Gastroesophageal sphincter (tissue), 4 donors: ENCODE results near the gene PPP1R7. TPM values are rescaled to one million over a fixed set of nuclear protein-coding genes. Genes with fewer than 3 reads are reported as not detected.
A peak's percentile ranks its signal among the peaks of the same experiment; 100 is the strongest.

Experiments
- ATAC-seq: fragments of 150-250 bp; one replicate; pipeline ENCODE4 v1.9.1; 2016; ENCODE audit warnings: mild to moderate bottlenecking, moderate library complexity
- H3K27ac ChIP-seq, 4 donors: fragments of 200-600 bp; sonication (generic) in 3 of 4; 1 replicate in 3 of 4; 2 replicates in 1 of 4; pipeline ENCODE4 v1.5.1; 2016 to 2019
- H3K27me3 ChIP-seq: fragments of 200-600 bp; sonication (generic); one replicate; pipeline ENCODE4 v1.5.1; 2019
- H3K36me3 ChIP-seq, 2 donors: fragments of 200-600 bp; sonication (generic); one replicate each; pipeline ENCODE4 v1.5.1; 2019; ENCODE audit warnings: control low read depth in 1 of 2
- H3K4me1 ChIP-seq, 3 donors: fragments of 200-600 bp; sonication (generic); 1 replicate in 2 of 3; 2 replicates in 1 of 3; pipeline ENCODE4 v1.5.1; 2016 to 2019; ENCODE audit warnings: control low read depth in 2 of 3
- H3K4me3 ChIP-seq, 2 donors: fragments of 200-600 bp; sonication (generic); one replicate each; pipeline ENCODE4 v1.5.1; 2019; ENCODE audit warnings: mild to moderate bottlenecking in 1 of 2, moderate library complexity in 1 of 2
- H3K9me3 ChIP-seq, 3 donors: fragments of 200-600 bp; sonication (generic); one replicate each; pipeline ENCODE4 v1.5.1; 2017 to 2019; ENCODE audit warnings: control low read depth in 2 of 3
- CTCF ChIP-seq, 4 experiments: fragments of 200-600 bp in 2 of 4; fragments of 450-650 bp in 2 of 4; sonication (generic) in 1 of 4; IDR thresholded peaks; one replicate each; pipeline ENCODE4 v1.5.1; 2017 to 2019; ENCODE audit warnings: antibody characterized with exemption in 4 of 4, mild to moderate bottlenecking in 2 of 4, moderate library complexity in 2 of 4
- EP300 ChIP-seq: sonication (generic); formaldehyde crosslinking; IDR thresholded peaks from one replicate; pipeline ENCODE4 v1.6.1; 2017; ENCODE audit warnings: antibody characterized with exemption, mild to moderate bottlenecking
- POLR2A ChIP-seq, 2 donors: fragments of 450-650 bp; IDR thresholded peaks; one replicate each; pipeline ENCODE4 v1.6.1; 2017; ENCODE audit warnings: antibody characterized with exemption in 2 of 2, mild to moderate bottlenecking in 2 of 2, moderate library complexity in 1 of 2
- POLR2AphosphoS5 ChIP-seq: sonication (generic); formaldehyde crosslinking; IDR thresholded peaks from one replicate; pipeline ENCODE4 v1.6.1; 2017; ENCODE audit warnings: antibody characterized with exemption
- WGBS, 2 donors: methylation state at CpG; one replicate each; pipeline ENCODE4 v1.1.5; 2018; ENCODE audit warnings: low coverage in 1 of 2; 5-methylcytosine and 5-hydroxymethylcytosine counted together
- total RNA-seq, 4 donors: library from RNA; depleted of rRNA; stranded (reverse); fragments of >200 nt; gene quantifications; one replicate each; pipeline ENCODE4 v1.1.0, GENCODE V29; 2016

PPP1R7 gene
- total RNA-seq, 4 donors from 2014 or later = 62.3 to 90.7 (median 73.3) TPM

- peaks cover 0 to 19% (median 7%) of the 10 kb centered on the region in 3 donors for H3K4me1 ChIP-seq
- H3K27ac ChIP-seq = peak overlapping the region; percentile 11 to 91 (median 90)
- TF ChIP-seq POLR2AphosphoS5 (peak; percentile 25), POLR2A (IDR thresholded peaks at IDR 0.05) (peak in 1 of 2 donors; percentile 20), CTCF (IDR thresholded peaks at IDR 0.05) (peak in 3 of 4 experiments; percentile 27 to 40 (median 37)), EP300 (no peak)
- H3K9me3 ChIP-seq = no peaks in the 10 kb centered on the region
- H3K36me3 ChIP-seq = no peaks in the 10 kb centered on the region
- ATAC-seq = peak; percentile 86
- H3K27me3 ChIP-seq = no peaks in the 10 kb centered on the region
- 6% methylated on average over 6 of the region's 77 CpGs; no CpG with 5 or more reads in 1 of the 2 donors for WGBS, 2 donors
- peak overlapping the region; percentile 17 to 57 for H3K4me3 ChIP-seq
These were observed 67.2 kb downstream of the PPP1R7 start for GRCh38 chr2:241217320-241218031.

- Histone ChIP-seq H3K9me3 (no peaks in the 10 kb centered on the region), H3K4me3 (peak overlapping the region; percentile 37 to 69), H3K4me1 (peaks cover 0 to 19% (median 7%) of the 10 kb centered on the region in 3 donors), H3K27me3 (no peaks in the 10 kb centered on the region), H3K27ac (peak overlapping the region in 3 of 4 donors; percentile 71 to 83 (median 78)), H3K36me3 (no peaks in the 10 kb centered on the region)
- TF ChIP-seq CTCF (IDR thresholded peaks at IDR 0.05) (peak in 2 of 4 experiments; percentile 13 to 31), EP300 (no peak)
- peak; percentile 57 for ATAC-seq
- WGBS, 2 donors = 0 to 1% methylated on average over 14 to 17 of the region's 83 CpGs
These were observed 68.1 kb downstream of the PPP1R7 start for GRCh38 chr2:241218131-241219029.

GRCh38 chr2:241219030-241219382 lies 68.7 kb downstream of the PPP1R7 start:
- Histone ChIP-seq H3K4me1 (peaks cover 0 to 25% (median 10%) of the 10 kb centered on the region in 3 donors), H3K9me3 (no peaks in the 10 kb centered on the region), H3K4me3 (peak overlapping the region in 1 of 2 donors; percentile 69), H3K27ac (peak overlapping the region in 1 of 4 donors; percentile 83), H3K27me3 (no peaks in the 10 kb centered on the region), H3K36me3 (no peaks in the 10 kb centered on the region)
- no peak for ATAC-seq
- WGBS, 2 donors = 63 to 67% methylated on average over 4 of the region's 4 CpGs
- no peak for TF ChIP-seq POLR2A (IDR thresholded peaks at IDR 0.05)
- TF ChIP-seq POLR2AphosphoS5 = no peak
- TF ChIP-seq CTCF (IDR thresholded peaks at IDR 0.05) = no peak
- TF ChIP-seq EP300 = no peak

- TF ChIP-seq POLR2AphosphoS5 (no peak), POLR2A (IDR thresholded peaks at IDR 0.05) (no peak), CTCF (IDR thresholded peaks at IDR 0.05) (no peak), EP300 (no peak)
- H3K4me1 ChIP-seq = peaks cover 0 to 34% (median 15%) of the 10 kb centered on the region in 3 donors
- H3K27me3 ChIP-seq = no peaks in the 10 kb centered on the region
- ATAC-seq = no peak
- H3K9me3 ChIP-seq = no peaks in the 10 kb centered on the region
- 88 to 94% methylated on average over 5 to 6 of the region's 6 CpGs for WGBS, 2 donors
- peaks cover 0 to 1% of the 10 kb centered on the region in 2 donors for H3K36me3 ChIP-seq
- no peak overlapping the region for H3K27ac ChIP-seq
- no peak overlapping the region for H3K4me3 ChIP-seq
These were observed 69.6 kb downstream of the PPP1R7 start for GRCh38 chr2:241219856-241220356.
